OCI-LY1 (cell line): ENCODE measurements around the gene PLPPR4.

ENCODE experiments used
- CTCF ChIP-seq: fragments of 200-600 bp; sonication (generic), shearing (Covaris generic); IDR thresholded peaks from 2 replicates; pipeline ENCODE4 v1.5.1; 2017; ENCODE audit warnings: mild to moderate bottlenecking, antibody characterized with exemption, low read length, moderate library complexity, mixed read lengths
- EZH2 ChIP-seq: fragments of 200-600 bp; sonication (generic), shearing (Covaris generic); IDR thresholded peaks from 2 replicates; pipeline ENCODE4 v1.8.0; 2017; ENCODE audit warnings: borderline replicate concordance, mixed run types, mild to moderate bottlenecking, antibody characterized with exemption, low read length, moderate library complexity, mixed read lengths

GRCh38 chr1:99251308-99251707, 13.0 kb upstream of the PLPPR4 start:
- TF ChIP-seq EZH2 = no peak
- no peak for TF ChIP-seq CTCF
